Activated naive CD8-positive, alpha-beta T cell (primary cell): ENCODE data around the gene PAQR8.

Experiments
- H3K27ac Mint-ChIP-seq: one replicate; pipeline ENCODE4 v1.8.0; 2021; ENCODE audit warnings: mixed read lengths
- H3K27me3 Mint-ChIP-seq: one replicate; pipeline ENCODE4 v1.8.0; 2021; ENCODE audit warnings: mixed read lengths
- H3K36me3 Mint-ChIP-seq: one replicate; pipeline ENCODE4 v1.8.0; 2021; ENCODE audit warnings: mixed read lengths
- H3K4me1 Mint-ChIP-seq: one replicate; pipeline ENCODE4 v1.8.0; 2021; ENCODE audit warnings: low read depth, mixed read lengths
- H3K4me3 Mint-ChIP-seq: one replicate; pipeline ENCODE4 v1.8.0; 2021; ENCODE audit warnings: mild to moderate bottlenecking, mixed read lengths
- H3K9me3 Mint-ChIP-seq: one replicate; pipeline ENCODE4 v1.8.0; 2021; ENCODE audit warnings: low read depth, mixed read lengths

PAQR8 gene, protein sequence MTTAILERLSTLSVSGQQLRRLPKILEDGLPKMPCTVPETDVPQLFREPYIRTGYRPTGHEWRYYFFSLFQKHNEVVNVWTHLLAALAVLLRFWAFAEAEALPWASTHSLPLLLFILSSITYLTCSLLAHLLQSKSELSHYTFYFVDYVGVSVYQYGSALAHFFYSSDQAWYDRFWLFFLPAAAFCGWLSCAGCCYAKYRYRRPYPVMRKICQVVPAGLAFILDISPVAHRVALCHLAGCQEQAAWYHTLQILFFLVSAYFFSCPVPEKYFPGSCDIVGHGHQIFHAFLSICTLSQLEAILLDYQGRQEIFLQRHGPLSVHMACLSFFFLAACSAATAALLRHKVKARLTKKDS

GRCh38 chr6:52361945-52362442 lies at the start of gene PAQR8:
Gene PAQR8 (plus strand): TSS chr6:52362151. CDS start chr6:52403214, 41,063 bp downstream.
- peak within 1 kb of the TSS; percentile 97 for H3K27ac Mint-ChIP-seq
- no peaks in the 10 kb centered on the region for H3K27me3 Mint-ChIP-seq
- H3K4me1 Mint-ChIP-seq = peaks cover 48% of the 10 kb centered on the region
- H3K9me3 Mint-ChIP-seq = no peaks in the 10 kb centered on the region
- H3K4me3 Mint-ChIP-seq = peak within 1 kb of the TSS; percentile 99
- H3K36me3 Mint-ChIP-seq = peaks cover under 1% of the 10 kb centered on the region

DNA sequence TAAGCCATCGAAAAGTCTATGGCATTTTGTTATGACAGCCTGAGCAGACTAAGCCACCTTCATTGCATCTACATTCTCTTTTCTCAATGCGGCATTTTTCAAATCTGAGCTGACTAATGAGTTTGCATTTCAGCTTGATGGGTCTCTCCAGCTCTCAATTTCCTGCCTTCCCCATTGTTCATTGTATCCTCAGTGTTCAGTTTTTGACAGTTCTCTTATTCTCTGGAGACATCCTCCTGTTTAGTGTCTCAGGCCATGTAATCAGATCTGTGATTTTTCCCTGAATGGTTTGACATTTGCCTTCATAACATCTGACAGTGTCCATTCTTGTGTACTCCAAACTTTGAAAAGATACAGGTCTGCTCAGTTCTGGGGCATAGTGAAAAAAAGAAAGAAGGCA lies 49.5 kb upstream of the PAQR8 start:
- Mint-ChIP-seq H3K4me3 (no peak overlapping the region), H3K36me3 (no peaks in the 10 kb centered on the region), H3K27ac (no peak overlapping the region), H3K27me3 (no peaks in the 10 kb centered on the region), H3K9me3 (no peaks in the 10 kb centered on the region), H3K4me1 (peaks cover 38% of the 10 kb centered on the region)

DNA sequence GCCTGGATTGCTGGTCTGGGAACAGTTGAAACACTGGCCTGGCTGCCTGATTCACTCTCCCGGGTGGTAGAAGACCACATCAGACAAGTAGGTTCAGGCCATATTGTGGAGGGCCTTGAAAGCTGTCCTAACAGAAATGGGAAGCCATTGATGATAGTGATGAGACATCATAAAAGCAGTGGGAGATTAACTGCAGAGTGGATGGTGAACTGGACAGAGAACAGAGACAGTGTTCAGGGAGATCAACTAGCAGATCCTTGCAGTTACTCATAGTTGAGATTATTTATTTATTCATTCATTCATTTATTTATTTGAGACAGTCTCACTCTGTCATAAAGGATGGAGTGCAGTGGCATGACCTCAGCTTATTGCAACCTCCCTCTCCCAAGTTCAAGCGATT lies 47.2 kb upstream of the PAQR8 start:
- no peaks in the 10 kb centered on the region for H3K27me3 Mint-ChIP-seq
- no peak overlapping the region for H3K27ac Mint-ChIP-seq
- peaks cover 32% of the 10 kb centered on the region for H3K4me1 Mint-ChIP-seq
- no peak overlapping the region for H3K4me3 Mint-ChIP-seq
- no peaks in the 10 kb centered on the region for H3K9me3 Mint-ChIP-seq
- no peaks in the 10 kb centered on the region for H3K36me3 Mint-ChIP-seq

GRCh38 chr6:52317211-52317610 lies 44.7 kb upstream of the PAQR8 start:
- Mint-ChIP-seq H3K4me3 (no peak overlapping the region), H3K9me3 (no peaks in the 10 kb centered on the region), H3K27me3 (no peaks in the 10 kb centered on the region), H3K27ac (no peak overlapping the region), H3K4me1 (peaks cover 23% of the 10 kb centered on the region), H3K36me3 (no peaks in the 10 kb centered on the region)

- Mint-ChIP-seq H3K9me3 (no peaks in the 10 kb centered on the region), H3K27ac (no peak overlapping the region), H3K4me1 (peaks cover 16% of the 10 kb centered on the region), H3K27me3 (no peaks in the 10 kb centered on the region), H3K36me3 (no peaks in the 10 kb centered on the region), H3K4me3 (no peak overlapping the region)
Measured at GRCh38 chr6:52317841-52318581, 43.9 kb upstream of the PAQR8 start.

DNA sequence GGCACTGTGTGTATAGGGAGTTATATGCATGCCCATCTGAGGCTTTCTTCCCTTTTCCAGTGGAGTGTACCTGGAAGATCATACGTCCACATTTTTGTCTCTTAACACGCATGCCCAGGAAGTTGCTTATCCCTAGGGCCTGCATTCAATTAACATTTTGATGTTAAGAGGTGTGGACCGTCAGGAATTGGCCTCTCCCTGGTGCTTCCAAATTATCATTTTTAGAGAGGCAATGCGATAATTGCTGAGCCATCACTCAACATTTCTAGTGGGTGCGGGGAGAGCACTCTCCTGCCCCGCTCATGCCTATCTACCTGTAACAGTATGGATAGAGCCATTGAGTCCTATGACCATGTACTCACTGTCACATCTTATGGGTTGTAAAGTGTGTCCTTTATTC lies 37.8 kb upstream of the PAQR8 start:
- peaks cover 7% of the 10 kb centered on the region for H3K4me1 Mint-ChIP-seq
- no peaks in the 10 kb centered on the region for H3K9me3 Mint-ChIP-seq
- no peak overlapping the region for H3K27ac Mint-ChIP-seq
- no peaks in the 10 kb centered on the region for H3K27me3 Mint-ChIP-seq
- no peaks in the 10 kb centered on the region for H3K36me3 Mint-ChIP-seq
- no peak overlapping the region for H3K4me3 Mint-ChIP-seq

DNA sequence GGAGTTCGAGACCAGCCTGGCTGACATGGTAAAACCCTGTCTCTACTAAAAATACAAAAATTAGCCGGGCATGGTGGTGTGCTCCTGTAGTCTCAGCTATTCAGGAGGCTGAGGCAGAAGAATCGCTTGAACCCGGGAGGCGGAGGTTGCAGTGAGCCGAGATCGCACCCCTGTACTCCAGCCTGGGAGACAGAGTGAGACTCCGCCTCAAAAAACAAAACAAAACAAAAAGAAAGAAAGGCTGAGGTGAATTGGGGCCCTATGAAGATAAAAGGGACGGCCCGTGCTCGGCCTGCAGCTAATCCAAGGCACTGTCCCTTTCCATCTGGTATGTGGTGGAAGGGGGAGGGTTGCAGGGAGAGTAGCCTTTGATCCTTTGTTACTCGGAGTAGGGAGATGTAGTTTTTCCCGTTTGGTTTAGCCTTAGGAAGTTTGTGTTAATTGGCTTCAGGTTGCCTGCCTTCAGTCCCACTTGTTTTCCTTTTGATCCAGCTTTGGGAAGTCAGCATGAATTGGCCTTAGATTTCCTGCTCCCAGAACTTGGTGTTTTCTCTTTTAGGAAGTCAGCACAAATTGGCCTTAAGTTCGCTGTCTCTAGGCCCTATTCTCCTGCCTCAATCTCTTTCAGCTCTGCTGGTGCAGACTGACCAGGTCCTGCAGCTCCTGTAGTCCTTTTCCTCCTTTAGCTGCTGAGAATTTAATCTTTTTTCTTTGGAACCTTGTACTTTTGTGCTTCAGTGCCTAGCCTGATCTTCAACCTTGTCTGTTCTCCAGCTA lies 36.1 kb upstream of the PAQR8 start:
- H3K27ac Mint-ChIP-seq = no peak overlapping the region
- no peak overlapping the region for H3K4me3 Mint-ChIP-seq
- peaks cover 4% of the 10 kb centered on the region for H3K4me1 Mint-ChIP-seq

DNA sequence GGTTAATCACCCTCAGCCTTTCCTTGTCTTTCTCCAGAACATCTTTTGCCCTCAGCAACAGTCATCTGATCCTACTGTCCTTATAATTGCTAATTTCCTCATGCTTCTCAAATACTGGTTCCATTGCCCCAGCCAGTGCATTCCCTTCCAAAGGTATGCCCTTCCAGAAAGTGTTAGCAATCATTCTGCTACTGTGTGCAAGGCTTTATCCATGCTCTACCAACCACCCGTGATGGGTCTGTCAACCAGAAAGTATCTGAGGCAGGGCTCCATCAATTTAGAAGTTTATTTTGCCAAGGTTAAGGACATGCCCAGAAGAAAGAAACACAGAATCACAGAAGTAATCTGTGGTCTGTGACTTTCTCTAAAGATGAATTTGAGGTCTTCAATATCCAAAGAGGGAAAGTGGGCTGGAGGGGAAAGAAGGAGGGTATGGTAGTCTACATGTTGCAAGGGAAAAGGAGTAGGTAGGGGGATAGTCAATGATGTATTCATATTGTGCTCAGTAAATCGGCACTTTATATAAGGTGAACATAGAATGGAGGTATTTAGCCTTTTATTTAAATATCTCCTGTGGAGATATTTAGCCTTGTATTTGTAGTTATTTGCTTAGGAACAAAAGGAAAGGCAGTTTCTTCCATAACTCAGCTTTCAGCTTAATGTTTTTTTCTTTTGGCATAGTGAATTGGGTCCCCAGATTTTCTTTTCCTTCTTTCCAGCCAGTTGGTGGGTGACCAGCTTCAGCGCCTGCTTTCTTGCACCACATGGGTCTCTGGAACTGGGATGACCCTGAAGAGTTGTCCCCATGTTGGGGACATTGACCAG lies 35.2 kb upstream of the PAQR8 start:
- Mint-ChIP-seq H3K27me3 (no peaks in the 10 kb centered on the region), H3K4me3 (no peak overlapping the region), H3K4me1 (peaks cover 6% of the 10 kb centered on the region), H3K9me3 (no peaks in the 10 kb centered on the region), H3K36me3 (no peaks in the 10 kb centered on the region), H3K27ac (no peak overlapping the region)

More for the DNA sequence above, 36.1 kb upstream of the PAQR8 start:
- H3K9me3 Mint-ChIP-seq = no peaks in the 10 kb centered on the region
- H3K27me3 Mint-ChIP-seq = no peaks in the 10 kb centered on the region
- no peaks in the 10 kb centered on the region for H3K36me3 Mint-ChIP-seq

DNA sequence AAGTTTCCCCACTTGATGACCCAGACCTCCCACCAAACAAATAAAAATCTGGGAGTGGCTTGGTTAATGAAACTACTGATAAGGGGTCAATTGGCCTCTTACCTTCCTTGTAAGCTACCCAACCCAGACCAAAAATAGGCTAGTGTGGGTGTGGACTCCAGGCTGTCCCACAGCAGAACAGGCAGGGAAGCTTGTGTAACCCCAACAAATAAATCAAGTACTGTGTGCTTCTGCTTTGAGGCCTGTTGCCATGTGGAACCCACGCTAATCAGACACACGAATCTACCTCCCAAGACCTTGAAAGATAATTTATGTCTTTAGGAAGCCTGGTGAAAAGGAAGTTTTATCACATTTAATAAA lies 33.7 kb upstream of the PAQR8 start:
- H3K4me3 Mint-ChIP-seq = no peak overlapping the region
- no peak overlapping the region for H3K27ac Mint-ChIP-seq
- H3K36me3 Mint-ChIP-seq = no peaks in the 10 kb centered on the region
- no peaks in the 10 kb centered on the region for H3K27me3 Mint-ChIP-seq
- peaks cover 18% of the 10 kb centered on the region for H3K4me1 Mint-ChIP-seq
- no peaks in the 10 kb centered on the region for H3K9me3 Mint-ChIP-seq

GRCh38 chr6:52328729-52329128 lies 33.2 kb upstream of the PAQR8 start:
- Mint-ChIP-seq H3K4me1 (peaks cover 23% of the 10 kb centered on the region), H3K36me3 (no peaks in the 10 kb centered on the region)

DNA sequence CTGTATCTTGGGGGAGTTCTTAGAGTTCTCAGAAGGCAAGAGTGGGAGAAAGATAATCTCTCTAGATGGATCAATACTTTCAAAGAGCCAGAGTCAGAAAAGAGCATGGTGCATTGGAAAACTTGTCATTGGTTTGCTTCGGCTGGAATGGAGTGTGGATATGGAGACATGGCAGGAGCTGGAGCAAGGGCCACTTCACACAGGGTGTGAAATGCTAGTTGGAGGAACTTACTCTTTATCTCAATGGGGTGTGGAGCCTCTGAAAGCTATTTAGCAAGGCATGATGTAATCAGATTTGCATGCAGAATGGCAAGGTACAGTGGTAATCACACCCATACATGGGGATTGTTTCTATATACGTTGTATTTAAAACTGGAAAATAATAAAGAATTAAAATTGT lies 31.5 kb upstream of the PAQR8 start:
- Mint-ChIP-seq H3K4me3 (no peak overlapping the region), H3K36me3 (no peaks in the 10 kb centered on the region), H3K27ac (no peak overlapping the region), H3K9me3 (no peaks in the 10 kb centered on the region), H3K4me1 (peaks cover 40% of the 10 kb centered on the region), H3K27me3 (no peaks in the 10 kb centered on the region)

More at GRCh38 chr6:52328729-52329128, 33.2 kb upstream of the PAQR8 start:
- Mint-ChIP-seq H3K27me3 (no peaks in the 10 kb centered on the region), H3K4me3 (no peak overlapping the region), H3K27ac (no peak overlapping the region), H3K9me3 (no peaks in the 10 kb centered on the region)

DNA sequence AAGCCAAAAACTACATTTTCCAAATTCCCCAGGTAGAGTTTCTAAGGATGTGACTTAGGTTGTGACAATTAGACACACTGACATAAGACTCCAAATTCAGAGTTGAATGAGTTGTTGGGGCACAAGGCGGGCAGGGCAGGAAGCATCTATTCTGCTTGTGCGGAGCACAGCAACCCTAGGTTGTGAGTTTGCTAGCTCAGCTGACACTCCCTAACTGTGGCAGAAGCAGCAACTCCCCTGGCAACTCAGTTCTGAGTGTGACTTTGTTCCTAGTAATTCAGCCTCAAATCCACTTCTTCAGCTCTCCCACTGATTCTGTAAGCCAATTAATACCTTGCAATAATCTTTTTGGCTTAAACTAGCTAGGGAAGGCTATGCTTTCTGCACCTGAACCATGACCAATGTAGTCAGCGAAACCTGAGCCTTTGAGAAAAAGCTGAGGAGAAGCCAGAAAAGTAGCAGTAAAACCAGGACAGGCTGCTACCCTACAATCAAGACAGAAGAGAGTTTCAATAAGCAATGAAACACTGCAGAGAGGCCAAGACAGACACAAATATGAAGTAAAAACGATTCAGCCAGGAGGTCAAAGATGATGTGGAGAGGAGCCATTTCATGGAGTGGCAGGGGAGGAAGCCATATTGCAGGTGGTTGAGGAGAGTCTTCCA lies 30.0 kb upstream of the PAQR8 start:
- Mint-ChIP-seq H3K4me3 (peak overlapping the region; percentile 14), H3K36me3 (no peaks in the 10 kb centered on the region)

DNA sequence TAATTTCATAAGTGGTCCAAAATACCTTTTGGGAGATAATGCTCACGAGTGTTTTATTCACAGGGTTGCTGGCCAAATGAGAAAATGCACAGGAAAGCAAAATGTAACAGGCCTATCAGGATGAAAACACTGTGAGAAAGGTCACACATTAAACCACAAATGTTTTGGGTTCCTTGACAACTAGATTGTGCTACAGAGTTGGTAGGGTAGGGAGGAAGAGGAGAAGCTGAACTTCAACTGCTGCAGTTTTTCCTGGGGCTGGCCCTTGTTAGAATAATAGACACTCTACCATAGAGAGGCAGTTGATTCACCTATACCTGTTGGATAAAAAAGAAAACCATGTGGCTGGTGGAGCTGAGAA lies 28.1 kb upstream of the PAQR8 start:
- Mint-ChIP-seq H3K36me3 (no peaks in the 10 kb centered on the region), H3K4me1 (peaks cover 66% of the 10 kb centered on the region), H3K4me3 (peak overlapping the region; percentile 69), H3K27me3 (no peaks in the 10 kb centered on the region), H3K27ac (peak overlapping the region; percentile 82), H3K9me3 (no peaks in the 10 kb centered on the region)

More for the DNA sequence above, 30.0 kb upstream of the PAQR8 start:
- Mint-ChIP-seq H3K9me3 (no peaks in the 10 kb centered on the region), H3K4me1 (peaks cover 54% of the 10 kb centered on the region), H3K27ac (peak overlapping the region; percentile 3), H3K27me3 (no peaks in the 10 kb centered on the region)

GRCh38 chr6:52335576-52335975 lies 26.4 kb upstream of the PAQR8 start:
- H3K4me3 Mint-ChIP-seq = no peak overlapping the region
- peaks cover 68% of the 10 kb centered on the region for H3K4me1 Mint-ChIP-seq
- H3K9me3 Mint-ChIP-seq = no peaks in the 10 kb centered on the region
- peak overlapping the region; percentile 81 for H3K27ac Mint-ChIP-seq
- no peaks in the 10 kb centered on the region for H3K36me3 Mint-ChIP-seq
- no peaks in the 10 kb centered on the region for H3K27me3 Mint-ChIP-seq
